ENCODE results near the gene DHX15.

Gene DHX15

GRCh38 chr4:24488399-24489164 is 95.8 kb downstream of the DHX15 start:
- Histone ChIP-seq H3K4me3 (ENCODE audit: low read depth, low read length, poor library complexity, severe bottlenecking) (no peak overlapping the region), H3K4me2 (ENCODE audit: low read length) (no peak overlapping the region), H3F3A (ENCODE audit: insufficient read depth, low read length) (no peaks in the 10 kb centered on the region), H3K27me3 (ENCODE audit: insufficient read depth, low read length) (no peaks in the 10 kb centered on the region), H4K20me1 (ENCODE audit: insufficient read depth, low read length) (no peaks in the 10 kb centered on the region), H3K9me2 (ENCODE audit: low read depth, low read length) (no peaks in the 10 kb centered on the region), H3K9me3 (ENCODE audit: low read length) (no peaks in the 10 kb centered on the region), H3K36me3 (ENCODE audit: insufficient read depth, low read length) (no peaks in the 10 kb centered on the region), H2AFZ (ENCODE audit: low read length) (no peak overlapping the region), H3K27ac (ENCODE audit: low read depth, low read length, poor library complexity, severe bottlenecking) (no peak overlapping the region), H3K9ac (ENCODE audit: low read length) (no peak overlapping the region), H3K4me1 (ENCODE audit: insufficient read depth, low read length, severe bottlenecking) (no peaks in the 10 kb centered on the region), H3K79me2 (ENCODE audit: insufficient read depth, low read length) (no peaks in the 10 kb centered on the region)
- no peak for TF ChIP-seq EZH2 (IDR thresholded peaks at IDR 0.05; ENCODE audit: borderline replicate concordance, low read length)
- TF ChIP-seq, protein P1, sequence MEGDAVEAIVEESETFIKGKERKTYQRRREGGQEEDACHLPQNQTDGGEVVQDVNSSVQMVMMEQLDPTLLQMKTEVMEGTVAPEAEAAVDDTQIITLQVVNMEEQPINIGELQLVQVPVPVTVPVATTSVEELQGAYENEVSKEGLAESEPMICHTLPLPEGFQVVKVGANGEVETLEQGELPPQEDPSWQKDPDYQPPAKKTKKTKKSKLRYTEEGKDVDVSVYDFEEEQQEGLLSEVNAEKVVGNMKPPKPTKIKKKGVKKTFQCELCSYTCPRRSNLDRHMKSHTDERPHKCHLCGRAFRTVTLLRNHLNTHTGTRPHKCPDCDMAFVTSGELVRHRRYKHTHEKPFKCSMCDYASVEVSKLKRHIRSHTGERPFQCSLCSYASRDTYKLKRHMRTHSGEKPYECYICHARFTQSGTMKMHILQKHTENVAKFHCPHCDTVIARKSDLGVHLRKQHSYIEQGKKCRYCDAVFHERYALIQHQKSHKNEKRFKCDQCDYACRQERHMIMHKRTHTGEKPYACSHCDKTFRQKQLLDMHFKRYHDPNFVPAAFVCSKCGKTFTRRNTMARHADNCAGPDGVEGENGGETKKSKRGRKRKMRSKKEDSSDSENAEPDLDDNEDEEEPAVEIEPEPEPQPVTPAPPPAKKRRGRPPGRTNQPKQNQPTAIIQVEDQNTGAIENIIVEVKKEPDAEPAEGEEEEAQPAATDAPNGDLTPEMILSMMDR (IDR thresholded peaks at IDR 0.05; ENCODE audit: low read length), result peak; percentile 61

- H3K4me1 ChIP-seq (ENCODE audit: insufficient read depth, low read length, severe bottlenecking), result no peaks in the 10 kb centered on the region
- no peaks in the 10 kb centered on the region for H4K20me1 ChIP-seq (ENCODE audit: insufficient read depth, low read length)
- no peaks in the 10 kb centered on the region for H3K79me2 ChIP-seq (ENCODE audit: insufficient read depth, low read length)
- H3K9ac ChIP-seq (ENCODE audit: low read length), result no peak overlapping the region
- no peak overlapping the region for H3K4me2 ChIP-seq (ENCODE audit: low read length)
- no peak overlapping the region for H3K4me3 ChIP-seq (ENCODE audit: low read depth, low read length, poor library complexity, severe bottlenecking)
- H3K9me3 ChIP-seq (ENCODE audit: low read length), result no peaks in the 10 kb centered on the region
- no peaks in the 10 kb centered on the region for H3F3A ChIP-seq (ENCODE audit: insufficient read depth, low read length)
- TF ChIP-seq, protein P1 (IDR thresholded peaks at IDR 0.05; ENCODE audit: low read length), result no peak
- TF ChIP-seq EZH2 (IDR thresholded peaks at IDR 0.05; ENCODE audit: borderline replicate concordance, low read length), result no peak
- no peaks in the 10 kb centered on the region for H3K36me3 ChIP-seq (ENCODE audit: insufficient read depth, low read length)
- no peak overlapping the region for H2AFZ ChIP-seq (ENCODE audit: low read length)
- H3K27ac ChIP-seq (ENCODE audit: low read depth, low read length, poor library complexity, severe bottlenecking), result no peak overlapping the region
- H3K27me3 ChIP-seq (ENCODE audit: insufficient read depth, low read length), result no peaks in the 10 kb centered on the region
- H3K9me2 ChIP-seq (ENCODE audit: low read depth, low read length), result no peaks in the 10 kb centered on the region
These were observed 101.5 kb downstream of the DHX15 start for GRCh38 chr4:24482871-24483270.

- no peak overlapping the region for H3K4me2 ChIP-seq (ENCODE audit: low read length)
- H2AFZ ChIP-seq (ENCODE audit: low read length), result no peak overlapping the region
- no peaks in the 10 kb centered on the region for H3K79me2 ChIP-seq (ENCODE audit: insufficient read depth, low read length)
- no peaks in the 10 kb centered on the region for H3K27me3 ChIP-seq (ENCODE audit: insufficient read depth, low read length)
- no peak for TF ChIP-seq EZH2 (IDR thresholded peaks at IDR 0.05; ENCODE audit: borderline replicate concordance, low read length)
- TF ChIP-seq, protein P1 (IDR thresholded peaks at IDR 0.05; ENCODE audit: low read length), result no peak
- H3F3A ChIP-seq (ENCODE audit: insufficient read depth, low read length), result no peaks in the 10 kb centered on the region
- no peaks in the 10 kb centered on the region for H3K9me3 ChIP-seq (ENCODE audit: low read length)
- no peaks in the 10 kb centered on the region for H3K9me2 ChIP-seq (ENCODE audit: low read depth, low read length)
- no peak overlapping the region for H3K27ac ChIP-seq (ENCODE audit: low read depth, low read length, poor library complexity, severe bottlenecking)
- H3K36me3 ChIP-seq (ENCODE audit: insufficient read depth, low read length), result no peaks in the 10 kb centered on the region
- no peaks in the 10 kb centered on the region for H4K20me1 ChIP-seq (ENCODE audit: insufficient read depth, low read length)
- H3K4me1 ChIP-seq (ENCODE audit: insufficient read depth, low read length, severe bottlenecking), result no peaks in the 10 kb centered on the region
- H3K9ac ChIP-seq (ENCODE audit: low read length), result no peak overlapping the region
- no peak overlapping the region for H3K4me3 ChIP-seq (ENCODE audit: low read depth, low read length, poor library complexity, severe bottlenecking)
These were observed 106.4 kb downstream of the DHX15 start for GRCh38 chr4:24477919-24478318.

All from OCI-LY1 (cell line).